Stimulated activated CD8-positive, alpha-beta memory T cell treated with anti-CD3 and anti-CD28 coated beads, Interleukin-4, amount 100 ng/mL, for 4 hours (primary cell): Measurements from ENCODE around the gene RHOBTB1.
"Not testable (repeated sequence)": the region's sequence is repeated elsewhere in the genome, so short reads cannot be mapped to it uniquely, and the experiment has no call there.

Source experiments
- DNase-seq, 2 donors: peaks; one replicate each; pipeline ENCODE4 v3.0.0-alpha.2; 2020; ENCODE audit warnings: low read depth in 2 of 2, low spot score in 1 of 2

Gene RHOBTB1

GRCh38 chr10:60907236-60907635 lies 36.7 kb downstream of the RHOBTB1 start:
- DNase-seq = no peak

GRCh38 chr10:60906825-60907224 lies 37.2 kb downstream of the RHOBTB1 start:
- not testable (repeated sequence) for DNase-seq

GRCh38 chr10:60906411-60906810 lies 37.6 kb downstream of the RHOBTB1 start:
- no peak for DNase-seq

GRCh38 chr10:60905580-60905979 lies 38.4 kb downstream of the RHOBTB1 start:
- no peak for DNase-seq

GRCh38 chr10:60903096-60903495 lies 40.9 kb downstream of the RHOBTB1 start:
- no peak for DNase-seq

- no peak for DNase-seq
These were observed 42.3 kb downstream of the RHOBTB1 start for GRCh38 chr10:60901561-60902235.

GRCh38 chr10:60899266-60899665 lies 44.7 kb downstream of the RHOBTB1 start:
- DNase-seq = no peak

GRCh38 chr10:60898321-60898720 lies 45.7 kb downstream of the RHOBTB1 start:
- no peak for DNase-seq

GRCh38 chr10:60896810-60897209 lies 47.2 kb downstream of the RHOBTB1 start:
- no peak for DNase-seq

GRCh38 chr10:60896033-60896432 lies 48.0 kb downstream of the RHOBTB1 start:
- no peak for DNase-seq

GRCh38 chr10:60894786-60895185 lies 49.2 kb downstream of the RHOBTB1 start:
- no peak for DNase-seq

GRCh38 chr10:60893231-60893630 lies 50.8 kb downstream of the RHOBTB1 start:
- DNase-seq = no peak

GRCh38 chr10:60892571-60892970 lies 51.4 kb downstream of the RHOBTB1 start:
- DNase-seq = no peak

GRCh38 chr10:60890811-60891210 lies 53.2 kb downstream of the RHOBTB1 start:
- no peak for DNase-seq

- no peak for DNase-seq
These were observed 60.8 kb downstream of the RHOBTB1 start for GRCh38 chr10:60883187-60883586.

GRCh38 chr10:60878224-60878623 lies 65.8 kb downstream of the RHOBTB1 start:
- DNase-seq = no peak

GRCh38 chr10:60877777-60878120 lies 66.2 kb downstream of the RHOBTB1 start:
- DNase-seq = no peak

GRCh38 chr10:60877061-60877776 lies 66.8 kb downstream of the RHOBTB1 start:
- no peak for DNase-seq

- DNase-seq = no peak
These were observed 70.2 kb downstream of the RHOBTB1 start for GRCh38 chr10:60873758-60874157.

- no peak for DNase-seq
These were observed 71.5 kb downstream of the RHOBTB1 start for GRCh38 chr10:60872451-60872850.

GRCh38 chr10:60871215-60871614 lies 72.8 kb downstream of the RHOBTB1 start:
- no peak for DNase-seq

GRCh38 chr10:60870803-60871202 lies 73.2 kb downstream of the RHOBTB1 start:
- no peak for DNase-seq

- no peak for DNase-seq
These were observed 73.6 kb downstream of the RHOBTB1 start for GRCh38 chr10:60870416-60870728.
